Fibroblast of villous mesenchyme (primary cell): ENCODE data around the gene CPTP. TPM values are rescaled to one million over a fixed set of nuclear protein-coding genes. Genes with fewer than 3 reads are reported as not detected.
A peak's percentile ranks its signal among the peaks of the same experiment; 100 is the strongest.

Experiments
- DNase-seq: peaks from one replicate; pipeline ENCODE4 v3.0.0-alpha.2; 2010; ENCODE audit warnings: low read depth
- H3K4me3 ChIP-seq: 2 replicates; pipeline ENCODE4 v1.5.1; 2011; ENCODE audit warnings: low read depth, mild to moderate bottlenecking, low read length
- CTCF ChIP-seq: IDR thresholded peaks from 2 replicates; pipeline ENCODE4 v1.5.1; 2012; ENCODE audit warnings: low read depth, mild to moderate bottlenecking, low read length; ENCODE audit not compliant: insufficient read depth
- total RNA-seq: library from RNA; depleted of rRNA; stranded (reverse); fragments of >200 nt; gene quantifications from 2 replicates; pipeline ENCODE4 v1.2.3, GENCODE V29; 2012

CPTP gene
- total RNA-seq, 1 donor = 11.7 TPM

- TF ChIP-seq CTCF = no peak
- H3K4me3 ChIP-seq = no peak overlapping the region
- peak; percentile 94 for DNase-seq
These were observed 36.0 kb downstream of the CPTP start for GRCh38 chr1:1360506-1361169.

- no peak for TF ChIP-seq CTCF
- DNase-seq = no peak
- no peak overlapping the region for H3K4me3 ChIP-seq
These were observed 36.8 kb downstream of the CPTP start for GRCh38 chr1:1361233-1361981.

DNA sequence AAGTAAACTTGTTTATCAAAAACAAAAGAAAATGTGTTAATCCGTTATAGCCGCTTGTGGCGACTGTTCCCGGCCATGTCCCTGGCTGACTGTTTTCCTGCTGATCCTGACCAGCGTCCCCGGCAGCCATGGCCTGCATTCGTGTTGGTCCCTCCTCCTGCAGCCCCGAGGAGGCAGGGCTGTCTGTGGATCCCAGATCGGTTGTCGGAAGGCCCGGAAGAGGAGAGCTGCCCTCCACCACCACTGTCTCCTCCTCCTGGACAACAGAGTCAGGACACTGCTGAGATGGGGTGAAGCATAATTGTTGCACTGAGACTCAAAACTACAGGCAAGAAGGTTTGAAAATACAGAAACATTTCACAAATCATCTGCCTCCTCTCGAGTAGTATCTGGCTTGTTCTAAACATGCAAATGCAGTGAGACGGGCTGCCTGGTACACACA is 37.4 kb downstream of the CPTP start:
- peak; percentile 59 for TF ChIP-seq CTCF
- no peak overlapping the region for H3K4me3 ChIP-seq
- peak; percentile 90 for DNase-seq

GRCh38 chr1:1364266-1364665 is 39.7 kb downstream of the CPTP start:
- DNase-seq = no peak
- H3K4me3 ChIP-seq = no peak overlapping the region
- TF ChIP-seq CTCF = no peak

DNA sequence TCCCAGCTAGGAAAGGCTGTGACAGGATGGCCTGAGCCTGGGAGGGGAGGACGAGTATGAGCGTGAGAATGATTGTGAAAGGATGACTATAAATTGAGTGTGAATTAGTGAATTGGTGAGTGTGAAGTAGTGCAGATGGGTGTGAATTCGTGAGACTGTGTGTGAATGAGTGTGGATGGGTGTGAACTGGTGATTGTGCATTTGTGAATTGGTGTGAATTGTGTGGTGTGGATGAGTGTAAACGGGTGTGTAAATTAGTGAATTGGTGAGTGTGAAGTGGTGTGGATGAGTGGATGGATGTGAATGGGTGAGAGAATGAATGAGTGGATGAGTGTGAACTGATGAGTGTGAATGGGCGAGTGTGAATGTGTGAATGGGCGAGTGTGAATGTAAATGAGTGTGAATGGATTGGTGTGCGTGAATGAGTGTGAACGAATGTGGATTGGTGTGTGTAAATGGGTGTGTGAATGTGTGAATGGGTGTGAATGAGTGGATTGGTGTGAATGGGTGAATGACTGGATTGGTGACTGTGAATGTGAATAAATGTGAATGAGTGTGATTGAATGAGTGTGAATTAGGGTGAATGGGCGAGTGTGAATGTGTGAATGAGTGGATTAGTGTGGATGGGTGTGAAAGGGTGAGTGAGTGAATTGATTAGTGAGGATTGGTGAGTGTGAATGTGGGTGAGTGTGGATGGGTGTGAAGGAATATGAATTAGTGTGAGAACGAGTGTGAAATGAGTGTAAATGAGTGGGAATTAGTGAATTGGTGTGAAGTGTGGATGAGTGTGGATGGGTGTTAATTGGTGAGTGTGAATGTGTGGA is 41.5 kb downstream of the CPTP start:
- no peak for DNase-seq
- TF ChIP-seq CTCF = no peak
- H3K4me3 ChIP-seq = no peak overlapping the region

DNA sequence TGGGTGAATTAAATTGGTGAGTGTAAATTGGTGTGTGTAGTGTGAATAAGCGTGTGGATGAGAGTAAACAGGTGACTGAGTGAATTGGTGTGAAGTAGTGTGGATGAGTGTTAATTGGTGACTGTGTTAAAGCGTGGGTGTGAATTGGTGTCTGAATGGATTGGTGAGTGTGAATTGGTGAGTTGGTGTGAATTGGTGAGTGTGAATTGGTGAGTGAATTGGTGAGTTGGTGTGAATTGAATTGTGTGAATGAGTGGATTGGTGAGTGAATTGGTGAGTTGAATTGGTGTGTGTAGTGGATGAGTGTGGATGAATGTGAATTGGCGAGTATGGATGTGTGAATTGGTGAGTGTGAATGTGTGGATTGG is 42.1 kb downstream of the CPTP start:
- DNase-seq = no peak
- TF ChIP-seq CTCF = no peak
- H3K4me3 ChIP-seq = no peak overlapping the region
